HepG2 (cell line): ENCODE data around the gene COPS7A. TPM values are rescaled to one million over a fixed set of nuclear protein-coding genes. Genes with fewer than 3 reads are reported as not detected.
A peak's percentile ranks its signal among the peaks of the same experiment; 100 is the strongest.

Source experiments
- AGO1 ChIP-seq: fragments of 200-400 bp; formaldehyde crosslinking; IDR thresholded peaks from 2 replicates; pipeline ENCODE4 v1.6.1; 2017; ENCODE audit warnings: mild to moderate bottlenecking, low read depth, low read length, moderate library complexity; ENCODE audit not compliant: poor library complexity, severe bottlenecking
- ELK4 ChIP-seq: sonication (generic); formaldehyde crosslinking; IDR thresholded peaks from 2 replicates; pipeline ENCODE4 v1.9.0; 2021; ENCODE audit warnings: missing genetic modification reagents, borderline replicate concordance
- ESRRA ChIP-seq: sonication (generic); formaldehyde crosslinking; IDR thresholded peaks from 2 replicates; pipeline ENCODE4 v1.5.1; 2020; ENCODE audit warnings: mild to moderate bottlenecking, low read depth, missing genetic modification reagents
- HDAC2 ChIP-seq: sonication (generic); formaldehyde crosslinking; IDR thresholded peaks from 2 replicates; pipeline ENCODE4 v1.4.0; 2020; ENCODE audit warnings: missing genetic modification reagents
- MLXIP ChIP-seq: sonication (generic); formaldehyde crosslinking; IDR thresholded peaks from 2 replicates; pipeline ENCODE4 v1.9.0; 2021; ENCODE audit warnings: missing genetic modification reagents, borderline replicate concordance
- MXD4 ChIP-seq: IDR thresholded peaks from 2 replicates; pipeline ENCODE4 v1.6.1; 2016; ENCODE audit warnings: mild to moderate bottlenecking, missing biosample characterization, missing genetic modification reagents
- NFIB ChIP-seq: sonication (generic); formaldehyde crosslinking; IDR thresholded peaks from 2 replicates; pipeline ENCODE4 v1.9.0; 2021; ENCODE audit warnings: missing genetic modification reagents, mild to moderate bottlenecking, borderline replicate concordance
- NR1H2 ChIP-seq: sonication (generic); formaldehyde crosslinking; IDR thresholded peaks from 2 replicates; pipeline ENCODE4 v1.8.1; 2022; ENCODE audit warnings: low read depth, missing genetic modification reagents, borderline replicate concordance
- RARA ChIP-seq: IDR thresholded peaks from 2 replicates; pipeline ENCODE4 v1.6.1; 2016; ENCODE audit warnings: missing genetic modification reagents, missing compliant biosample characterization
- RFX5 ChIP-seq: IDR thresholded peaks from 2 replicates; pipeline ENCODE4 v1.6.1; 2011; ENCODE audit warnings: low read depth, low read length, improper control_type of control experiment
- ZBTB7B ChIP-seq: sonication (generic); formaldehyde crosslinking; IDR thresholded peaks from 2 replicates; pipeline ENCODE4 v1.4.0; 2020; ENCODE audit warnings: missing genetic modification reagents
- ZFY ChIP-seq: sonication (generic); formaldehyde crosslinking; IDR thresholded peaks from 2 replicates; pipeline ENCODE4 v1.4.0; 2020; ENCODE audit warnings: missing genetic modification reagents
- ZNF136 ChIP-seq: sonication (generic); formaldehyde crosslinking; IDR thresholded peaks from 2 replicates; pipeline ENCODE4 v1.8.1; 2022; ENCODE audit warnings: low read depth, mild to moderate bottlenecking, moderate library complexity, missing genetic modification reagents
- ZNF30 ChIP-seq: sonication (generic); formaldehyde crosslinking; IDR thresholded peaks from 2 replicates; pipeline ENCODE4 v1.5.0; 2020; ENCODE audit warnings: mild to moderate bottlenecking, missing genetic modification reagents
- ZNF512 ChIP-seq: sonication (generic); formaldehyde crosslinking; IDR thresholded peaks from 2 replicates; pipeline ENCODE4 v1.4.0; 2020; ENCODE audit warnings: mild to moderate bottlenecking, missing genetic modification reagents
- ZNF781 ChIP-seq: sonication (generic); formaldehyde crosslinking; IDR thresholded peaks from 2 replicates; pipeline ENCODE4 v1.5.1; 2020; ENCODE audit warnings: borderline replicate concordance, mild to moderate bottlenecking, missing genetic modification reagents; ENCODE audit errors: not compliant biosample characterization
- ZNF792 ChIP-seq: IDR thresholded peaks from 2 replicates; pipeline ENCODE4 v1.6.1; 2016
- ZSCAN22 ChIP-seq: sonication (generic); formaldehyde crosslinking; IDR thresholded peaks from 2 replicates; pipeline ENCODE4 v1.4.0; 2020; ENCODE audit warnings: mild to moderate bottlenecking, missing genetic modification reagents
- ZSCAN30 ChIP-seq: sonication (generic); formaldehyde crosslinking; IDR thresholded peaks from 2 replicates; pipeline ENCODE4 v1.5.0; 2020; ENCODE audit warnings: mild to moderate bottlenecking, missing genetic modification reagents
- polyA plus RNA-seq, 8 experiments: library from polyadenylated mRNA; depleted of rRNA in 3 of 8; stranded (reverse) in 7 of 8; unstranded in 1 of 8; fragments of >200 nt; fragmentation: Illumina TruSeq in 4 of 8; extraction: Trizol in 4 of 8; gene quantifications; 2 replicates each; pipeline versions ENCODE4 v1.2.1 to v1.2.3, GENCODE V29; 2011 to 2016; ENCODE audit warnings: low read depth in 4 of 8, missing spikeins in 1 of 8, mixed read lengths in 1 of 8; ENCODE audit not compliant: insufficient read depth in 1 of 8
- total RNA-seq, 5 experiments: library from RNA; depleted of rRNA; stranded (reverse); fragments of >200 nt; fragmentation: Illumina TruSeq; extraction: Trizol; gene quantifications; 2 replicates each; pipeline ENCODE4 v1.2.3, GENCODE V29; 2016; ENCODE audit warnings: low read depth in 1 of 5
- TF ChIP-seq, protein P1 (sequence below): sonication (generic); formaldehyde crosslinking; IDR thresholded peaks from 2 replicates; pipeline ENCODE4 v1.8.0; 2022; ENCODE audit warnings: missing genetic modification reagents, low read depth, mild to moderate bottlenecking, borderline replicate concordance
- TF ChIP-seq, protein P2 (sequence below): IDR thresholded peaks from 2 replicates; pipeline ENCODE4 v1.6.1; 2016; ENCODE audit warnings: mild to moderate bottlenecking, missing biosample characterization, missing genetic modification reagents

The COPS7A gene
- total and polyA plus RNA-seq, 2 of the 13 experiments (the other 11 are each of a cell fraction or from before 2014, with no cell fraction given) = 40.0 to 73.6 TPM

- no peak for TF ChIP-seq ZNF136 (CRISPR knock-in tag)
- TF ChIP-seq ZNF792 (CRISPR knock-in tag) = peak; percentile 12
- TF ChIP-seq, protein P1, sequence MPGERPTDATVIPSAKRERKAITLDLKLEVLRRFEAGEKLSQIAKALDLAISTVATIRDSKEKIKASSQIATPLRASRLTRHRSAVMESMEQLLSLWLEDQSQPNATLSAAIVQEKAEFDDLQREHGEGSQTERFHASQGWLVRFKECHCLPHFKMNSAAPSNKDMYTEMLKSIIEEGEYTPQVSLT (CRISPR knock-in tag) = no peak
- TF ChIP-seq ZNF781 (CRISPR knock-in tag) = no peak
- TF ChIP-seq ELK4 (CRISPR knock-in tag) = 0 out of 2 replicates have a peak, but pooled peaks have one; percentile 33
- no peak; the same call in 1 of the 2 replicates for TF ChIP-seq ZNF512 (CRISPR knock-in tag)
- TF ChIP-seq ZFY (CRISPR knock-in tag) = peak; percentile 98
- TF ChIP-seq MLXIP (CRISPR knock-in tag) = no peak
- TF ChIP-seq RARA (CRISPR knock-in tag) = 0 out of 2 replicates have a peak, but pooled peaks have one; percentile 24
- TF ChIP-seq ZBTB7B = peak; percentile 41; the same call in 1 of the 2 replicates
- TF ChIP-seq ZSCAN30 (CRISPR knock-in tag) = no peak
- TF ChIP-seq, protein P2, sequence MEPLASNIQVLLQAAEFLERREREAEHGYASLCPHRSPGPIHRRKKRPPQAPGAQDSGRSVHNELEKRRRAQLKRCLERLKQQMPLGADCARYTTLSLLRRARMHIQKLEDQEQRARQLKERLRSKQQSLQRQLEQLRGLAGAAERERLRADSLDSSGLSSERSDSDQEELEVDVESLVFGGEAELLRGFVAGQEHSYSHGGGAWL = no peak; the same call in 1 of the 2 replicates
- TF ChIP-seq ZNF30 (CRISPR knock-in tag) = peak; percentile 64; the same call in 1 of the 2 replicates
- no peak for TF ChIP-seq ZSCAN22 (CRISPR knock-in tag)
- TF ChIP-seq NR1H2 (CRISPR knock-in tag) = 0 out of 2 replicates have a peak, but pooled peaks have one; percentile 81
- TF ChIP-seq AGO1 = no peak
- TF ChIP-seq RFX5 = peak; percentile 16
- peak; percentile 62; the same call in 1 of the 2 replicates for TF ChIP-seq MXD4 (CRISPR knock-in tag)
- peak; percentile 8; the same call in 1 of the 2 replicates for TF ChIP-seq ESRRA
- TF ChIP-seq HDAC2 = 0 out of 2 replicates have a peak, but pooled peaks have one; percentile 11
- TF ChIP-seq NFIB (CRISPR knock-in tag) = no peak
Observed at GRCh38 chr12:6752921-6753771, 29.3 kb downstream of the COPS7A start, which contains the start of gene MLF2 (continued).
